Endothelial cell of umbilical vein (primary cell): ENCODE measurements around the gene RTN3. TPM values are rescaled to one million over a fixed set of nuclear protein-coding genes. Genes with fewer than 3 reads are reported as not detected.

Experiments used
- BruUV-seq: library from RNA; stranded (reverse); fragments of 400-500 nt; replicated peaks from 2 replicates; lab custom pipeline; 2021; lab: Mats Ljungman, UMichigan
- CTCF ChIA-PET: fragments of 300-600, 350-600 bp; sonication (Branson Sonifier 250); formaldehyde crosslinking; loops from one replicate; lab custom pipeline; 2021; ENCODE audit warnings: antibody characterized with exemption, inconsistent platforms; lab: Charles Lee
- POLR2A ChIA-PET: fragments of 300-600, 350-600 bp; sonication (Branson Sonifier 250); formaldehyde crosslinking; loops from one replicate; lab custom pipeline; 2021; ENCODE audit warnings: antibody characterized with exemption, inconsistent platforms; lab: Charles Lee
- DNase-seq: peaks from one replicate; pipeline ENCODE4 v3.0.0-alpha.2; 2011; ENCODE audit warnings: low read depth, low spot score
- FAIRE-seq: peaks from 2 replicates; lab custom pipeline; 2011; peaks lifted over from hg19 to GRCh38; lab: Jason Lieb, UNC
- H2AFZ ChIP-seq: 2 replicates; pipeline ENCODE4 v1.6.0; 2012; ENCODE audit warnings: low read depth, low read length, control low read depth, inconsistent platforms
- H3K27ac ChIP-seq: 2 replicates; pipeline ENCODE4 v1.5.1; 2011; ENCODE audit warnings: low read depth, mild to moderate bottlenecking, control low read depth, low read length, moderate library complexity; ENCODE audit not compliant: insufficient read depth
- H3K27me3 ChIP-seq, 2 experiments: 2 replicates each; pipeline versions ENCODE4 v1.6.0 to v1.6.1; 2011; ENCODE audit warnings: low read length in 2 of 2, mixed read lengths in 1 of 2; ENCODE audit not compliant: control insufficient read depth in 2 of 2, insufficient read depth in 2 of 2
- H3K36me3 ChIP-seq, 2 experiments: 2 replicates in 1 of 2; 3 replicates in 1 of 2; pipeline ENCODE4 v1.5.1; 2011; ENCODE audit warnings: low read length in 2 of 2, mild to moderate bottlenecking in 1 of 2, moderate library complexity in 1 of 2; ENCODE audit not compliant: control insufficient read depth in 2 of 2, insufficient read depth in 2 of 2; ENCODE audit errors: extremely low read depth in 1 of 2
- H3K4me1 ChIP-seq: 3 replicates; pipeline ENCODE4 v1.5.1; 2011; ENCODE audit warnings: mild to moderate bottlenecking, low read length; ENCODE audit not compliant: control insufficient read depth, insufficient read depth; ENCODE audit errors: extremely low read depth
- H3K4me2 ChIP-seq: 2 replicates; pipeline ENCODE4 v1.6.1; 2011; ENCODE audit warnings: low read length, control low read depth, mixed read lengths; ENCODE audit not compliant: insufficient read depth
- H3K4me3 ChIP-seq, 3 experiments: fragments of 200-600 bp in 1 of 3; sonication (generic), shearing (Covaris generic) in 1 of 3; replicated peaks in 1 of 3; 2 replicates each; pipeline ENCODE4 v1.5.1; 2011 to 2016; ENCODE audit warnings: control low read depth in 3 of 3, low read length in 3 of 3, mild to moderate bottlenecking in 2 of 3, inconsistent platforms in 1 of 3, low read depth in 1 of 3, moderate library complexity in 1 of 3; ENCODE audit not compliant: insufficient read depth in 1 of 3
- H3K79me2 ChIP-seq: 2 replicates; pipeline ENCODE4 v1.6.0; 2012; ENCODE audit warnings: low read length, inconsistent platforms; ENCODE audit not compliant: control insufficient read depth, insufficient read depth
- H3K9ac ChIP-seq: replicated peaks from 2 replicates; pipeline ENCODE3; 2011; ENCODE audit warnings: low read length, control low read depth; ENCODE audit not compliant: insufficient read depth; ENCODE audit errors: extremely low read depth
- H3K9me1 ChIP-seq: replicated peaks from 3 replicates; pipeline ENCODE4 v1.6.0; 2011; ENCODE audit warnings: mild to moderate bottlenecking, low read length; ENCODE audit not compliant: control insufficient read depth, insufficient read depth; ENCODE audit errors: extremely low read depth
- H3K9me3 ChIP-seq: replicated peaks from 2 replicates; pipeline ENCODE4 v1.5.1; 2012; ENCODE audit warnings: low read length, inconsistent platforms; ENCODE audit not compliant: control insufficient read depth, insufficient read depth
- H4K20me1 ChIP-seq: replicated peaks from 2 replicates; pipeline ENCODE3; 2011; ENCODE audit warnings: mild to moderate bottlenecking, low read length; ENCODE audit not compliant: control insufficient read depth, insufficient read depth; ENCODE audit errors: extremely low read depth
- EZH2 ChIP-seq: IDR thresholded peaks from 2 replicates; pipeline ENCODE4 v1.6.1; 2012; ENCODE audit warnings: borderline replicate concordance, low read depth, mild to moderate bottlenecking, moderate library complexity, low read length, inconsistent platforms; ENCODE audit not compliant: severe bottlenecking
- FOS ChIP-seq: IDR thresholded peaks from 2 replicates; pipeline ENCODE4 v1.6.1; 2011; ENCODE audit warnings: mild to moderate bottlenecking, low read length, moderate library complexity, borderline replicate concordance; ENCODE audit not compliant: insufficient read depth
- GATA2 ChIP-seq: IDR thresholded peaks from 2 replicates; pipeline ENCODE4 v1.7.0; 2011; ENCODE audit warnings: low read depth, mild to moderate bottlenecking, moderate library complexity, mixed read lengths, low read length; ENCODE audit not compliant: insufficient read length, insufficient read depth
- JUN ChIP-seq: IDR thresholded peaks from 2 replicates; pipeline ENCODE4 v1.6.1; 2011; ENCODE audit warnings: borderline replicate concordance, low read depth; ENCODE audit not compliant: insufficient read length, insufficient read depth
- MYC ChIP-seq: IDR thresholded peaks from one replicate; pipeline ENCODE4 v1.6.1; 2011; ENCODE audit warnings: mild to moderate bottlenecking, low read depth, low read length
- POLR2A ChIP-seq: IDR thresholded peaks from 2 replicates; pipeline ENCODE4 v1.6.1; 2012; ENCODE audit warnings: low read depth, mild to moderate bottlenecking, control low read depth, low read length
- POLR2AphosphoS5 ChIP-seq: IDR thresholded peaks from 2 replicates; pipeline ENCODE4 v1.6.1; 2012; ENCODE audit warnings: low read depth, mild to moderate bottlenecking, control low read depth, low read length, moderate library complexity; ENCODE audit not compliant: insufficient read depth
- dilution Hi-C: fragments of 300-500 bp; cut with MboI; formaldehyde crosslinking; loops from one replicate; pipeline ENCODE4 v1.15.0; 2019; ENCODE audit warnings: low sequenced_read_pairs; ENCODE audit not compliant: extremely low pct_ligation_motif_present
- intact Hi-C: fragments of 100-400 bp; cut with micrococcal nuclease; formaldehyde crosslinking; loops from one replicate; pipeline ENCODE4 v1.10.0; 2022
- polyA plus RNA-seq, 4 experiments: library from polyadenylated mRNA; depleted of rRNA in 3 of 4; stranded (reverse) in 3 of 4; unstranded in 1 of 4; fragments of >200 nt; gene quantifications; 2 replicates each; pipeline versions ENCODE4 v1.2.1 to v1.2.3, GENCODE V29; 2011 to 2012; ENCODE audit warnings: missing spikeins in 1 of 4
- total RNA-seq: library from RNA; stranded (reverse); gene quantifications from 2 replicates; pipeline ENCODE4 v1.2.3, GENCODE V29; 2021
- TF ChIP-seq, protein P1 (sequence below): IDR thresholded peaks from 2 replicates; pipeline ENCODE4 v1.6.1; 2011; ENCODE audit not compliant: insufficient read depth, insufficient read length
- TF ChIP-seq, protein P2 (sequence below), 2 donors: IDR thresholded peaks; 1 replicate in 1 of 2; 2 replicates in 1 of 2; pipeline ENCODE4 v1.5.1; 2011; ENCODE audit warnings: low read length in 2 of 2, mild to moderate bottlenecking in 2 of 2, moderate library complexity in 2 of 2, control low read depth in 1 of 2, inconsistent platforms in 1 of 2, low read depth in 1 of 2; ENCODE audit not compliant: insufficient read depth in 1 of 2; ENCODE audit errors: extremely low read depth in 1 of 2

The RTN3 gene
- total and polyA plus RNA-seq, 2 donors (not counting 3 experiments of a cell fraction or from before 2014, with no cell fraction given): 90.6 to 112 TPM

DNA sequence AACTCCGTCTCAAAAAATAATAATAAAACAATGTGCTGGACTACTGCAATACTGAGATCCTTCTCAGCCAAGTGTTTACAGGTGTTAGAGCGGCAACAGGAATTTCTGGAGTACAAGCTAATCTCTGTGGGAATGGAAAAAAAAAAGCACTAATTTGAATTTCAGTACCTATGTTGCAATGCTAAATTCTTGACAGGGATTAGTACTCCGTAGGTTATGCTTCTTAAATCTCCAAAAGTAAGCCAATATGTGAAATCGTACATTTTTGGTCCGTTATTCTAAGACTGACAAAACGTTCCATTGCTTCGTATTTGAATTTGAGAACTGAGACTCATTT, 11.2 kb upstream of the RTN3 start:
- intact Hi-C loops: no loop called here
- peak; percentile 72 for FAIRE-seq

More for the DNA sequence above, 11.2 kb upstream of the RTN3 start:
- Histone ChIP-seq H3K4me2 (peak overlapping the region; percentile 99), H3K27ac (peak overlapping the region; percentile 65), H3K9me3 (no peaks in the 10 kb centered on the region), H3K27me3 (no peaks in the 10 kb centered on the region), H3K9ac (peak overlapping the region; percentile 83), H3K4me3 (peak overlapping the region; percentile 73 to 96 (median 76)), H2AFZ (peak overlapping the region; percentile 71), H3K9me1 (no peaks in the 10 kb centered on the region), H3K36me3 (no peaks in the 10 kb centered on the region), H3K79me2 (peaks cover 54% of the 10 kb centered on the region), H3K4me1 (peaks cover 15% of the 10 kb centered on the region), H4K20me1 (peaks cover 3% of the 10 kb centered on the region)
- TF ChIP-seq EZH2 (no peak), POLR2A (no peak), GATA2 (no peak), MYC (no peak), FOS (no peak), JUN (no peak), POLR2AphosphoS5 (no peak)
- TF ChIP-seq, protein P1, sequence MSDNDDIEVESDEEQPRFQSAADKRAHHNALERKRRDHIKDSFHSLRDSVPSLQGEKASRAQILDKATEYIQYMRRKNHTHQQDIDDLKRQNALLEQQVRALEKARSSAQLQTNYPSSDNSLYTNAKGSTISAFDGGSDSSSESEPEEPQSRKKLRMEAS: no peak
- TF ChIP-seq, protein P2, sequence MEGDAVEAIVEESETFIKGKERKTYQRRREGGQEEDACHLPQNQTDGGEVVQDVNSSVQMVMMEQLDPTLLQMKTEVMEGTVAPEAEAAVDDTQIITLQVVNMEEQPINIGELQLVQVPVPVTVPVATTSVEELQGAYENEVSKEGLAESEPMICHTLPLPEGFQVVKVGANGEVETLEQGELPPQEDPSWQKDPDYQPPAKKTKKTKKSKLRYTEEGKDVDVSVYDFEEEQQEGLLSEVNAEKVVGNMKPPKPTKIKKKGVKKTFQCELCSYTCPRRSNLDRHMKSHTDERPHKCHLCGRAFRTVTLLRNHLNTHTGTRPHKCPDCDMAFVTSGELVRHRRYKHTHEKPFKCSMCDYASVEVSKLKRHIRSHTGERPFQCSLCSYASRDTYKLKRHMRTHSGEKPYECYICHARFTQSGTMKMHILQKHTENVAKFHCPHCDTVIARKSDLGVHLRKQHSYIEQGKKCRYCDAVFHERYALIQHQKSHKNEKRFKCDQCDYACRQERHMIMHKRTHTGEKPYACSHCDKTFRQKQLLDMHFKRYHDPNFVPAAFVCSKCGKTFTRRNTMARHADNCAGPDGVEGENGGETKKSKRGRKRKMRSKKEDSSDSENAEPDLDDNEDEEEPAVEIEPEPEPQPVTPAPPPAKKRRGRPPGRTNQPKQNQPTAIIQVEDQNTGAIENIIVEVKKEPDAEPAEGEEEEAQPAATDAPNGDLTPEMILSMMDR (IDR thresholded peaks at IDR 0.05; ENCODE audit: extremely low read depth in 1 of 2, insufficient read depth in 1 of 2, low read depth in 1 of 2, low read length in 2 of 2): no peak
- dilution Hi-C loops: no loop called here
- POLR2A ChIA-PET: no interaction called here
- CTCF ChIA-PET: interaction anchor here (1.0 to 3.7 kb wide), 8 partner anchors 9 to 69 kb away, joined by 3 to 30 read pairs (median 7); partner anchors contain the start of gene RTN3
- DNase-seq: no peak
- BruUV-seq: no TSS peak
